Activated CD4-positive, alpha-beta T cell treated with anti-CD3 and anti-CD28 coated beads, Interleukin-2, amount 50 U/mL, for 16 hours (primary cell): ENCODE data around the gene AFF3.

Source experiments
- DNase-seq: peaks from one replicate; pipeline ENCODE4 v3.0.0-alpha.2; 2020

AFF3 gene

GRCh38 chr2:100002059-100002458 lies 140.3 kb downstream of the AFF3 start:
- DNase-seq = no peak

GRCh38 chr2:100000915-100001707 lies 141.3 kb downstream of the AFF3 start:
- DNase-seq = peak; percentile 40

DNA sequence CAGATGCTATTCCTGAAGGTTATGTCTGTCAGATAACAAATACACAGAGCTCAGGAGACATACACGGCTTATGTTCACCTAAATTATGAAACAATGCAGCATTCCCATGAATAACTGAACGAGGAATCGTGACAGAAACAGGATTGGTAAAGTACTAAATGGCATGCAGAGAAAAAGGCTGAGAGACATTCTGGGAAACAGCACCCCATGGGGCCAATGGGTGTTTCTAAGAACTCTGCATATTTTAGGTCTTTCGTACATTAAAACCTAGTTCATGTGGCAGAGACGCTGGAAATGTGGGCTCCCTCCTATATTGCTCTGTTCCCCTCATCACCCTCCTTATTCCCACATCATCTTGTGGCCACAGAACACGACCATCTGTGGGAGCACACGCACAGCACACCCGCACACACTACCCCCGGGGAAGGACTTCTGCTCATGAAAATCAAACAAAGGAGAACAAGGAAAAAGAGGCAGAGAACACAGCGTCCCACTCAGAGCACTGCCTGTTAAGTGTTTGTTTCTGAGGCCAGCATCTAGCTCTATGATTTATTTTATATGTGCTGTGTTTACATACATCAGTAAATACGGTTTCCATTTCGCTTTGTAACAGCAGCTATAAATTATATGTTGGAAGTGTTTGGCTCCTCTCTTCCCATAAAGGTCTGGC lies 143.6 kb downstream of the AFF3 start:
- DNase-seq = no peak

GRCh38 chr2:99989905-99990304 lies 152.5 kb downstream of the AFF3 start:
- DNase-seq = no peak

DNA sequence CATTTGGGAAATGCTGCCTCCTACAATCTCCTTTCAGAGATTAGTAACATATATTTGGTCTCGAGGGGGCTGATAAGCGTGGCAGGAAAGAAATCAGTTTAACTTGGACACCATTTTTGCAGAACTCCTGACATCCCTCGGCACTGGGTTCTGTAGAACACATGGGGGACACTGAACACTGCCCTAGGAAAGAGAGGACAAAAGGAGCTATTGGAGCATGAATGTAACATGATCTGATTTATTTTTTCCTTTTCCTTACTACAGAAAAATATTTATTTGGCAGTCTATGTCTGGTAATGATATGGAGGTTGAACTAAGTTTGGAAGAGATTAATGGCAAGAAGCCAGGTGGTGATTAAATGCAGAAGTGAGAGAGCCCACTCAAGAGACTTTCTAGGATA lies 153.8 kb downstream of the AFF3 start:
- no peak for DNase-seq

GRCh38 chr2:99987160-99987559 lies 155.2 kb downstream of the AFF3 start:
- no peak for DNase-seq

GRCh38 chr2:99984799-99985515 lies 157.4 kb downstream of the AFF3 start:
- no peak for DNase-seq

DNA sequence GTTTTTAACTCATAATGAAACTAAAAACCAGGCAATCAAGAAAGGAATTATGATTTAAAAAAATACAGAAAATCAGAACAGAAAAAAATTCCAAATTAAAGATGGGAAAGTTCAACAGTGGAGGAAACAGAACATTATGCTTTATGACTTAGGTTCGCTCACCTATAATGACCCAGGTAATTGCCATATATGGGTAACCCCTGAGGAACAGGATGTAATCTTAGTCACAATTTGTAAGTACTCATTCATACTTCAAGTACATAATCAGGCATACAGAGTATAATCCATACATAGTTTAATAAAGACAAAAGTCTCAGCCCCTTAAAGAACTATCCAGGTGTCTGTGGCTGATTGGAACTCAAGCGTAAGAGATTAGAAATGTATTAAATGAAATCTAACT lies 159.6 kb downstream of the AFF3 start:
- DNase-seq = no peak

DNA sequence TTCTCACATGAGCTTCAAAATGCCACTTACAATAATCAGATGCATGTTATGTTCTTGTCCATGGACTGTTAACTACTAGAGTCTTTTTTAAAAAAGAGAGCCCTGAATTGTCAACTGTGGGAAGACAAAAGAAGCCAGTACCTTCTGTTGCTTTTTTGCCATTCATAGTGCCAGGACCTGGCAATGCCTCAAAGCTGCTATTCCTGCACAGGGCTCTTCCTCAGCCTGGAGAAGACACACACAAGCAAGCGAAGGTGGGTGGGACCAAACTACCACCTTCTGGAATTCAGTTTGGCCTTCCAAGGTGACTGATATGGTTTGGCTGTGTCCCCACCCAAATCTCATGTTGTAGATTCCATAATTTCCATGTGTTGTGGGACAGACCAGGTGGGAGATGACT lies 160.6 kb downstream of the AFF3 start:
- no peak for DNase-seq

- DNase-seq = no peak
Observed at GRCh38 chr2:99980176-99980575, 162.2 kb downstream of the AFF3 start.

- DNase-seq = no peak
Observed at GRCh38 chr2:99977966-99978365, 164.4 kb downstream of the AFF3 start.

GRCh38 chr2:99975386-99975785 lies 167.0 kb downstream of the AFF3 start:
- no peak for DNase-seq

GRCh38 chr2:99974682-99975375 lies 167.6 kb downstream of the AFF3 start:
- DNase-seq = no peak

DNA sequence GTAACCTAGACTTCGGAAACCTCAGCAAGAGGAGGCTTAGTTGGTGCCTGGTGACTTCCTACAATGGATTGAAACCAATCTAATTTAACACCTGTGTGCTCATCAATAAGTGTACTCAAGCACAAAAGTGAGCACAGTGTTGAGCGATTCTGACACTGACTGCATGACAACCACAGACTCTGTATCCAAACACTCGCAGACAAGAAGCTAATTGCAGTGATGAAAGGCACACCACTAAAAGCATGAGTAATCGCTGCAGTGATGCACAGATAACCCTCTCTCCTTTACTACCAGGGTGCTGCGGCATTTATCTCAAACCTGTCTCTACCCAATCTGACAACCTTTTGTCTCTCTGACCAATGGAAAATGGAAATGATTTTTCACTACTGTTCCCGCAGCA lies 168.1 kb downstream of the AFF3 start:
- DNase-seq = no peak

GRCh38 chr2:99971326-99971900 lies 171.0 kb downstream of the AFF3 start:
- no peak for DNase-seq

DNA sequence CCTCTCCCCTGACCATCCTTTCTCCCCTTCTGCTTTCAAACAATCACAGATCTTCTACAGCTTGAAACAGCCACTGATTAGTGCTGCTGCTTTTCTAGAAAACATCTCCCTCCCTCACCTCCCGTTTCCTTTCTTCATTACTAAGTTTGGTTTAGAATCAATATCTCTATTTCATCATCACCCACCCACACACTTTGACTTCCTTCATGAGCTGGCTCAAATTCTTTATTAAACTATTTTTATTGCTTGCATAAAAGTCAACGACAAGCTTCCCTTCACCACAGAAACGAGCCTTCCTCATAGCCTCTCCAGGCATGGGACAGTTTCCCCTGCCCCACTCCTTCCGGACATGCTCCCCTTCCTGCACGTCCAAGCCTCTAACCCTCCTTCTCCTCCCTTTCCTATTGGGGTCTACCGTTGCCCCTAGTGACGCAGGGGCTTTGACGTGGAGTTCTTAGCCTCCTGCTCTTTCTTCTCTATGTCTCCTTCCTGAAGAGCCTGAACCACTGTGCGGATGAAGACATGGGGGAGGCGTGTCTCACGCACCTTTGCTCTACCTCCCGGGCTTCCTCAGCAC lies 172.0 kb downstream of the AFF3 start:
- no peak for DNase-seq

DNA sequence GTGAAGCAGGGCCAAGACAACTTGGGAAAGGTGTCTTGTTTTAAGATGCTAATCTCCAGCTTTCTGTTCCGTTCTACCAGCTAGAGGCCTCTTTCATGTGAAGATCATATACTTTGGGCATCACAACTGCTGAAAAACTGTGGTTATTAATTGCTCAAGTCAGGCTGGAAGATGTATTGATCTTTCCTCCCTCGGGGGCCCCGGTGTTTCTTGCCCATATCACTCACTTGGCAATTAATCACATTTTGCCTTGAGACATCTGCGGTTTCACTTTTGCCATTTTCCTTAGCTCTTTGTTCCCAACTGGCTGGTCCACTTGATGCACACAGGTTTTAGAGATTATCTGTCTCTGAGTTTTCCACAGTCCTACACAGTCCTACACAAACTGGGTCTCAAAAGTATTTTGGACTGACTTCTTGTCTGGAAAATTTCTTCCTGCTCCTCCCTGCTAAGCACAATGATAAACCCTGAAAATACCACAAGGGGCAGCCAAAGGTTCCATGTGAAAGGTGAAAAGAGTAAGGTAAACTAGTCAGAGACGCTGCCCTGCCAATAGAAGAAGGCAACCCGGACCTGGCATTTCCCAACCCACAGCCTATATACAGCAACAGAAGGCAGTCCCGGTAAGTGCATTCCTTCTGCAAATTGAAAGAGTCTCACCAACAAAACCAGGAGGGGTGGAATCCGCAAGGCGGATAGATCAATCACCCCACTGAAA lies 181.0 kb downstream of the AFF3 start:
- no peak for DNase-seq

DNA sequence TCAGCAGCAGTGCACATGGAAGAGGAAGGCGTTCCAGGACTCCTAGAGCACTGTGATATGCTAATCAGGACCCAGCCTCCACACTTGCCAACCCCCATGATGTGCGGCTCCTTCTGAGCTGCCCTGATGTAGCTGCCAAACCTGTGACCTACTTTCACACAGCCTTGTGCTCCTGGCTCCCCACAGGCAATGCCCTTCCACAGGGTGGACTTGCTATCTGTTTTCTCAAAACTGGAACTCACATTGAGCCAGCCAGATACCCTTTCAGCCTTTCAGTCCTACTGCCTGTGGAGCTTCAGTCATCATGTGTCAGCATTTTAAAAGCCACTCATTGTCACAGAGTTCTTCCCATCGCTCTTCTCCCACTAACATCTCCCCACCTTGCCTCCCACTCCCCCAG lies 181.6 kb downstream of the AFF3 start:
- DNase-seq = no peak

DNA sequence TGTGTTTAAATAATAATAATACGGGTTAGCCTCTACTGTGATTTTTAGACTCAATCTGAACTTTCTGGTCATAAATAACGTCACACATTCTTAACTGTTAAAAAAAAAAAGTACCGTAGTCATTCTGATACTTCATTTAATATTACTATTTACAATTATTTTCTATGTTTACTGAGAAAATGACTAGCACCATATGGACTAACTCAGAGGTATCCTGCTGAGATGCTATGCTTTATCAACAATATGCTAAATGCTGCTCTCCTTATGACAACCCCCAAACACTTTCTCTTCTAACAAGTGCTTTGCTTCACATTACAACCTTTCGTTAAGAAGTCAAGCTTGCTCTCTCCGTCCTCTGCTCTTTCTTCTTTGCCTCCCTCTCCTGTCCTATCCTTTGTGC lies 182.1 kb downstream of the AFF3 start:
- DNase-seq = no peak

DNA sequence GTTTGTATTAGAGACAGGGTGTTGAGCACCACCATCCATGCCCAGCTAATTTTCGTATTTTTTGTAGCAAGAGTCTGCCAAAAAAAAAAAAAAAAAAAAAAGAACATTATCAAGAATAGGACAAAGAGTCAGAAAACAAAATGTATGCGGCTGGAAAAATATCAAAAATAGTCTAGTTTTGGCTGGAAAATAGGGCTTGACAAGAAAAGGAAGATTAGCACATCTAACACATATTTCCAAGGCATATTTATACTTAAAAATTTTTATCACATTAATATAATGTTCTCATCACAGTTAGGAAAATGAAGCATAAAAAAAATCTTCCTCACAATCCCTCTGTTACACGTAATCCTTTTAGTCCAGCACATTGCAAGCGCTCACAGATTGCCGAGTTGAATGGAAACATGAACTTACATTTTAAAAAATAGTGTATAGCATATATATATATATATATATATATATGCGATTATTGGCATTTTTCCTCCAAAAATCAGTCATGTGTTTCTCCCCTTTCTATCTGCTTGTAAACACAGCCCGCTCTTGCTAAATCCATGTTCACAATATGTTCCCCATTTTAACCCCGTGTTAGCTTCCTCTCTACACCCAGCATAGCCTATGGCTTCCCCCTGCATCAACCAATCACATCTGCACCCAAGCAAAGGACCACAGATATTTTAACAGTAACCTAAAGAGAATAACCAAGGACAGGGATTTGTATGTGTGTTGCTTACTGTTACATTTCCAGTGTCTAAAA lies 183.0 kb downstream of the AFF3 start:
- DNase-seq = no peak
